Fibroblast of lung (primary cell): ENCODE measurements around the gene SLC38A1. TPM values are rescaled to one million over a fixed set of nuclear protein-coding genes. Genes with fewer than 3 reads are reported as not detected.

Source experiments
- DNase-seq, 2 donors: peaks; one replicate each; pipeline versions ENCODE4 v3.0.0 to v3.0.0-alpha.2; 2010; ENCODE audit warnings: low read depth in 2 of 2
- H2AFZ ChIP-seq: 2 replicates; pipeline ENCODE4 v1.5.1; 2012; ENCODE audit warnings: low read length, control low read depth, inconsistent platforms
- H3K27ac ChIP-seq: 2 replicates; pipeline ENCODE4 v1.5.1; 2011; ENCODE audit warnings: low read length, control low read depth; ENCODE audit not compliant: insufficient read depth
- H3K27me3 ChIP-seq: 2 replicates; pipeline ENCODE4 v1.5.1; 2011; ENCODE audit warnings: mild to moderate bottlenecking, low read length; ENCODE audit not compliant: control insufficient read depth, insufficient read depth
- H3K36me3 ChIP-seq: 2 replicates; pipeline ENCODE4 v1.5.1; 2011; ENCODE audit warnings: low read length; ENCODE audit not compliant: control insufficient read depth, insufficient read depth
- H3K4me1 ChIP-seq: 2 replicates; pipeline ENCODE4 v1.5.1; 2011; ENCODE audit warnings: low read length; ENCODE audit not compliant: control insufficient read depth, insufficient read depth; ENCODE audit errors: extremely low read depth
- H3K4me2 ChIP-seq: 2 replicates; pipeline ENCODE4 v1.5.1; 2011; ENCODE audit warnings: low read length, control low read depth; ENCODE audit not compliant: insufficient read depth; ENCODE audit errors: extremely low read depth
- H3K4me3 ChIP-seq, 4 experiments: fragments of 200-600 bp in 1 of 4; sonication (generic) in 1 of 4; replicated peaks in 1 of 4; 2 replicates each; pipeline ENCODE4 v1.5.1; 2011 to 2016; ENCODE audit warnings: low read length in 4 of 4, low read depth in 3 of 4, mild to moderate bottlenecking in 3 of 4, control low read depth in 2 of 4, inconsistent platforms in 1 of 4, mixed read lengths in 1 of 4; ENCODE audit not compliant: insufficient read depth in 1 of 4; ENCODE audit errors: control extremely low read depth in 1 of 4
- H3K79me2 ChIP-seq: 2 replicates; pipeline ENCODE4 v1.5.1; 2012; ENCODE audit warnings: mild to moderate bottlenecking, low read length, inconsistent platforms; ENCODE audit not compliant: control insufficient read depth, insufficient read depth
- H3K9ac ChIP-seq: 2 replicates; pipeline ENCODE4 v1.5.1; 2011; ENCODE audit warnings: mild to moderate bottlenecking, low read length, control low read depth; ENCODE audit not compliant: insufficient read depth
- H3K9me3 ChIP-seq: 2 replicates; pipeline ENCODE4 v1.5.1; 2012; ENCODE audit warnings: low read depth, low read length; ENCODE audit not compliant: control insufficient read depth, insufficient read depth
- H4K20me1 ChIP-seq: 2 replicates; pipeline ENCODE4 v1.5.1; 2011; ENCODE audit warnings: low read length; ENCODE audit not compliant: control insufficient read depth, insufficient read depth; ENCODE audit errors: extremely low read depth
- EZH2 ChIP-seq: IDR thresholded peaks from 2 replicates; pipeline ENCODE4 v1.5.1; 2012; ENCODE audit warnings: low read length, control low read depth, mild to moderate bottlenecking; ENCODE audit errors: missing control alignments
- polyA plus RNA-seq, 2 donors: library from polyadenylated mRNA; depleted of rRNA in 1 of 2; stranded (reverse) in 1 of 2; unstranded in 1 of 2; fragments of >200 nt; gene quantifications; 2 replicates each; pipeline ENCODE4 v1.2.1, GENCODE V29; 2011 to 2012; ENCODE audit warnings: missing spikeins in 1 of 2
- total RNA-seq: library from RNA; depleted of rRNA; stranded (reverse); fragments of >200 nt; gene quantifications from 2 replicates; pipeline ENCODE4 v1.2.1, GENCODE V29; 2014
- TF ChIP-seq, protein P1 (sequence below), 2 donors: IDR thresholded peaks in 1 of 2; conservative IDR thresholded peaks in 1 of 2; 1 replicate in 1 of 2; 2 replicates in 1 of 2; pipeline ENCODE4 v1.5.1; 2011 to 2012; ENCODE audit warnings: low read length in 2 of 2, control low read depth in 1 of 2, inconsistent platforms in 1 of 2, low read depth in 1 of 2, mild to moderate bottlenecking in 1 of 2

SLC38A1 gene
- total and polyA plus RNA-seq, 2 donors (not counting 1 experiment from before 2014, with no cell fraction given) = 24.3 to 88.8 TPM

GRCh38 chr12:46266869-46267574 is 1.8 kb downstream of the SLC38A1 start:
- Histone ChIP-seq H3K4me1 (peaks cover 4% of the 10 kb centered on the region), H3K4me3 (peak overlapping the region; percentile 65 to 90 (median 84)), H3K27ac (peak overlapping the region; percentile 75), H3K36me3 (no peaks in the 10 kb centered on the region), H3K79me2 (peaks cover 27% of the 10 kb centered on the region), H2AFZ (peak overlapping the region; percentile 6), H3K27me3 (peaks cover 2% of the 10 kb centered on the region), H4K20me1 (no peaks in the 10 kb centered on the region), H3K9ac (peak overlapping the region; percentile 54), H3K4me2 (peak overlapping the region; percentile 85), H3K9me3 (no peaks in the 10 kb centered on the region)
- TF ChIP-seq, protein P1, sequence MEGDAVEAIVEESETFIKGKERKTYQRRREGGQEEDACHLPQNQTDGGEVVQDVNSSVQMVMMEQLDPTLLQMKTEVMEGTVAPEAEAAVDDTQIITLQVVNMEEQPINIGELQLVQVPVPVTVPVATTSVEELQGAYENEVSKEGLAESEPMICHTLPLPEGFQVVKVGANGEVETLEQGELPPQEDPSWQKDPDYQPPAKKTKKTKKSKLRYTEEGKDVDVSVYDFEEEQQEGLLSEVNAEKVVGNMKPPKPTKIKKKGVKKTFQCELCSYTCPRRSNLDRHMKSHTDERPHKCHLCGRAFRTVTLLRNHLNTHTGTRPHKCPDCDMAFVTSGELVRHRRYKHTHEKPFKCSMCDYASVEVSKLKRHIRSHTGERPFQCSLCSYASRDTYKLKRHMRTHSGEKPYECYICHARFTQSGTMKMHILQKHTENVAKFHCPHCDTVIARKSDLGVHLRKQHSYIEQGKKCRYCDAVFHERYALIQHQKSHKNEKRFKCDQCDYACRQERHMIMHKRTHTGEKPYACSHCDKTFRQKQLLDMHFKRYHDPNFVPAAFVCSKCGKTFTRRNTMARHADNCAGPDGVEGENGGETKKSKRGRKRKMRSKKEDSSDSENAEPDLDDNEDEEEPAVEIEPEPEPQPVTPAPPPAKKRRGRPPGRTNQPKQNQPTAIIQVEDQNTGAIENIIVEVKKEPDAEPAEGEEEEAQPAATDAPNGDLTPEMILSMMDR (conservative IDR thresholded peaks at IDR 0.05 in 1 of 2, IDR thresholded peaks at IDR 0.05 in 1 of 2; ENCODE audit: low read depth in 1 of 2, low read length in 2 of 2) = no peak
- TF ChIP-seq EZH2 = no peak
- peak; percentile 69 to 76 for DNase-seq

GRCh38 chr12:46266382-46266791 is 2.5 kb downstream of the SLC38A1 start:
- H3K27me3 ChIP-seq = peaks cover 2% of the 10 kb centered on the region
- H3K36me3 ChIP-seq = no peaks in the 10 kb centered on the region
- H3K4me2 ChIP-seq = peak overlapping the region; percentile 85
- TF ChIP-seq, protein P1 (conservative IDR thresholded peaks at IDR 0.05 in 1 of 2, IDR thresholded peaks at IDR 0.05 in 1 of 2; ENCODE audit: low read depth in 1 of 2, low read length in 2 of 2) = no peak
- no peak for TF ChIP-seq EZH2
- H3K27ac ChIP-seq = no peak overlapping the region
- H3K4me1 ChIP-seq = peaks cover 6% of the 10 kb centered on the region
- H2AFZ ChIP-seq = no peak overlapping the region
- H4K20me1 ChIP-seq = no peaks in the 10 kb centered on the region
- no peaks in the 10 kb centered on the region for H3K9me3 ChIP-seq
- DNase-seq = peak; percentile 54 to 88
- peak overlapping the region; percentile 65 to 90 (median 84) for H3K4me3 ChIP-seq
- peaks cover 32% of the 10 kb centered on the region for H3K79me2 ChIP-seq
- H3K9ac ChIP-seq = no peak overlapping the region

DNA sequence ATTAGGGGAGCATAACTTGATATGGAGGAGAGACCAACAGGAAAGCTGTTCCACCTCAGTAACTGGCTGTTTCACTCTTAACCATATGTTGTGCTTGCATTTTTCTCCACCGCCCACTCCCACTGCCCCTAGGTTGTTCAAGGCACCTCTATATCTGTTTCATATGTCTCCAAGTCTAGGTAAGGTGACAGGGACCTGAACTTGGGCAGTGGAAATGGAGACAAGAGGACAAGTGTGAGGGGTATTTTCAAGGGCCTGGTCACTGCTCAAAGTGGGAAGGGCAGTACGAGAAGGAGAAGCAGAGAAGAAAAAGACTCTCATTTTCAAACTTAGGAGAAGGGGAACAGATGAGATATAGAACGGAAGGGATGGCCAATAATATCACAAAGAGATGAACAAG is 3.1 kb downstream of the SLC38A1 start:
- H3K4me2 ChIP-seq = peak overlapping the region; percentile 15
- H3K27me3 ChIP-seq = no peaks in the 10 kb centered on the region
- H3K79me2 ChIP-seq = peaks cover 36% of the 10 kb centered on the region
- peak overlapping the region in 2 of 4 experiments; percentile 87 to 90 for H3K4me3 ChIP-seq
- H2AFZ ChIP-seq = no peak overlapping the region
- no peaks in the 10 kb centered on the region for H3K36me3 ChIP-seq
- no peak overlapping the region for H3K27ac ChIP-seq
- H3K9ac ChIP-seq = no peak overlapping the region
- no peaks in the 10 kb centered on the region for H3K9me3 ChIP-seq
- peaks cover 7% of the 10 kb centered on the region for H3K4me1 ChIP-seq
- TF ChIP-seq, protein P1 (conservative IDR thresholded peaks at IDR 0.05 in 1 of 2, IDR thresholded peaks at IDR 0.05 in 1 of 2; ENCODE audit: low read depth in 1 of 2, low read length in 2 of 2) = no peak
- TF ChIP-seq EZH2 = no peak
- DNase-seq = no peak
- H4K20me1 ChIP-seq = peaks cover under 1% of the 10 kb centered on the region
